Measurements from ENCODE around the gene ZSWIM3. TPM values are rescaled to one million over a fixed set of nuclear protein-coding genes. Genes with fewer than 3 reads are reported as not detected.
"Not testable (repeated sequence)": the region's sequence is repeated elsewhere in the genome, so short reads cannot be mapped to it uniquely, and the experiment has no call there.

Gene ZSWIM3
- total and polyA plus RNA-seq, 12 donors = 2.9 to 19.5 (median 6.2) TPM

DNA sequence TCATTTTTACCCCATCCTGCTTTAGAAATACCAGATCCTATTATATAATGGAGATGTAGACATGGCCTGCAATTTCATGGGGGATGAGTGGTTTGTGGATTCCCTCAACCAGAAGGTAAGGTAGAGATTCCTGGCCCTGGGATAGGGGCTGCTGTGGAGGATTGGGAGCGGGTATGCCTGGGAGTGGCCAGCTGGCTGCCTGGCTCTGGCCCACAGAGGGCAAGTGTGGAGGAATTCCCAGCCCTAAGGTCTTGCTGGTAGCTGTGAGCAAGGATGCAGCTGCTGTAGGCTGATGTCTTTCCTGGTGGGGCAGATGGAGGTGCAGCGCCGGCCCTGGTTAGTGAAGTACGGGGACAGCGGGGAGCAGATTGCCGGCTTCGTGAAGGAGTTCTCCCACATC is 40.3 kb downstream of the ZSWIM3 start:
- 92 to 100% (median 94%) methylated on average over 2 to 7 of the region's 7 CpGs for WGBS, 4 donors
- TF ChIP-seq, protein P1, sequence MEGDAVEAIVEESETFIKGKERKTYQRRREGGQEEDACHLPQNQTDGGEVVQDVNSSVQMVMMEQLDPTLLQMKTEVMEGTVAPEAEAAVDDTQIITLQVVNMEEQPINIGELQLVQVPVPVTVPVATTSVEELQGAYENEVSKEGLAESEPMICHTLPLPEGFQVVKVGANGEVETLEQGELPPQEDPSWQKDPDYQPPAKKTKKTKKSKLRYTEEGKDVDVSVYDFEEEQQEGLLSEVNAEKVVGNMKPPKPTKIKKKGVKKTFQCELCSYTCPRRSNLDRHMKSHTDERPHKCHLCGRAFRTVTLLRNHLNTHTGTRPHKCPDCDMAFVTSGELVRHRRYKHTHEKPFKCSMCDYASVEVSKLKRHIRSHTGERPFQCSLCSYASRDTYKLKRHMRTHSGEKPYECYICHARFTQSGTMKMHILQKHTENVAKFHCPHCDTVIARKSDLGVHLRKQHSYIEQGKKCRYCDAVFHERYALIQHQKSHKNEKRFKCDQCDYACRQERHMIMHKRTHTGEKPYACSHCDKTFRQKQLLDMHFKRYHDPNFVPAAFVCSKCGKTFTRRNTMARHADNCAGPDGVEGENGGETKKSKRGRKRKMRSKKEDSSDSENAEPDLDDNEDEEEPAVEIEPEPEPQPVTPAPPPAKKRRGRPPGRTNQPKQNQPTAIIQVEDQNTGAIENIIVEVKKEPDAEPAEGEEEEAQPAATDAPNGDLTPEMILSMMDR (IDR thresholded peaks at IDR 0.05) = no peak
- TF ChIP-seq POLR2A (IDR thresholded peaks at IDR 0.05) = no peak
- DNase-seq = no peak
- intact Hi-C loops (cut with DNase I) = loop anchor here (5.0 kb wide), 2 partner anchors 45 to 55 kb away; no protein-coding TSS in a partner anchor
- Histone ChIP-seq H3K36me3 (replicated peaks in 1 of 2) (peaks cover 0 to 99% of the 10 kb centered on the region in 2 donors), H3K4me1 (replicated peaks in 1 of 2) (peaks cover 11 to 19% of the 10 kb centered on the region in 2 donors), H3K4me3 (no peak overlapping the region), H3K9me3 (replicated peaks in 1 of 3) (no peaks in the 10 kb centered on the region), H3K27me3 (no peaks in the 10 kb centered on the region), H3K27ac (peak overlapping the region in 1 of 5 donors; percentile 2)

DNA sequence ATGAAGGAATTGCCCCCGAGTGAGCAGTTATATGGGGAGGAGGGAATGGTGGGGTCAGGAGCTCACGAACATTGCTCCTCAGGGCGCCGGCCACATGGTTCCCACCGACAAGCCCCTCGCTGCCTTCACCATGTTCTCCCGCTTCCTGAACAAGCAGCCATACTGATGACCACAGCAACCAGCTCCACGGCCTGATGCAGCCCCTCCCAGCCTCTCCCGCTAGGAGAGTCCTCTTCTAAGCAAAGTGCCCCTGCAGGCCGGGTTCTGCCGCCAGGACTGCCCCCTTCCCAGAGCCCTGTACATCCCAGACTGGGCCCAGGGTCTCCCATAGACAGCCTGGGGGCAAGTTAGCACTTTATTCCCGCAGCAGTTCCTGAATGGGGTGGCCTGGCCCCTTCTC is 40.9 kb downstream of the ZSWIM3 start:
- intact Hi-C loops (cut with DNase I) = loop anchor here (5.0 kb wide), 2 partner anchors 44 to 54 kb away; no protein-coding TSS in a partner anchor
- peaks cover 0 to 98% of the 10 kb centered on the region in 2 donors for H3K36me3 ChIP-seq (replicated peaks in 1 of 2)
- no peak overlapping the region for H3K27ac ChIP-seq
- peaks cover 6 to 13% of the 10 kb centered on the region in 2 donors for H3K4me1 ChIP-seq (replicated peaks in 1 of 2)
- DNase-seq = no peak
- H3K9me3 ChIP-seq (replicated peaks in 1 of 3) = no peaks in the 10 kb centered on the region
- TF ChIP-seq, protein P1 (IDR thresholded peaks at IDR 0.05) = no peak
- no peak for TF ChIP-seq POLR2A (IDR thresholded peaks at IDR 0.05)
- no peak overlapping the region for H3K4me3 ChIP-seq
- H3K27me3 ChIP-seq = no peaks in the 10 kb centered on the region
- WGBS, 4 donors = 80 to 87% (median 86%) methylated on average over 12 of the region's 12 CpGs

DNA sequence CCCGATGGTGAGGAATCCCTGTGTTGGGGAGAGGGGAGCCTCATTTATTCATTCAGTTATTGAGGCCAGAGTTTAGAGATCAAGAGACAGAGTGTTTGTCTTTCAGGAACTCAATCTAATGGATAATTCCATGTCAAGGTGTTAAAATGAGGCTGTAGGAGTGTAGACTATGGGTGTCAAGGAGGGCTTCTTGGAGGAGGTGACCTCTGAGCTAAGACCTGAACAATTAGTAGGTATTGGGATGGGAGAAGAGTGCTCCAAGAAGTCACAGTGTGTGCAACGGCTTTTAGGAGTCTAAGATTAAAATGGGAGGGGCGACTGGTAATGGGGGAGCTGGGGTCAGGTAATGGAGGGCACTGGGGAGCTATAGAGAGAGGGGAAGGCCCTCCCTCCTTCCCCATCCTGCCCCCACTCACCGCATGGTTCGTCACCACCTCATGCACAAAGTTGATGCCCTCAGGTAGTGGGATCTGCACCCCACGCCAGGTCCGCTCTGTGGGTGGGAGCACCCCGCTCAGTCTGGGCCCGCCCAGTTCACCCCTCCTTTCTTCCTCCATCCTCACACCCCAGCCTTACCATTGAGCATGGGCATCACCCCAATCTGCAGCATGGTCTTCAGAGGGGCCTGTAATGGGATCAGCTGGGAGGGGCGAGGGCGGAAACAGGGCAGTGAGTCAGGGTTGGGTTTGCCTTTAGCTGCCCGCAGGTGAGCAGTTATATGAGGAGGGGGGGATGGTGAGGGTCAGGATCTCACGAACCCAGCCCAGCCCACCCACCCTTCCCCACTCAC is 41.8 kb downstream of the ZSWIM3 start:
- 84 to 88% (median 87%) methylated on average over 11 to 13 of the region's 13 CpGs for WGBS, 4 donors
- no peak for TF ChIP-seq POLR2A (IDR thresholded peaks at IDR 0.05)
- TF ChIP-seq, protein P1 (IDR thresholded peaks at IDR 0.05) = no peak
- Histone ChIP-seq H3K4me3 (no peak overlapping the region), H3K27me3 (no peaks in the 10 kb centered on the region), H3K9me3 (replicated peaks in 1 of 3) (no peaks in the 10 kb centered on the region), H3K36me3 (replicated peaks in 1 of 2) (peaks cover 0 to 97% of the 10 kb centered on the region in 2 donors), H3K4me1 (replicated peaks in 1 of 2) (peaks cover 0 to 5% of the 10 kb centered on the region in 2 donors), H3K27ac (no peak overlapping the region)
- no peak for DNase-seq
- intact Hi-C loops (cut with DNase I) = loop anchor here (5.0 kb wide), 2 partner anchors 43 to 53 kb away; no protein-coding TSS in a partner anchor

DNA sequence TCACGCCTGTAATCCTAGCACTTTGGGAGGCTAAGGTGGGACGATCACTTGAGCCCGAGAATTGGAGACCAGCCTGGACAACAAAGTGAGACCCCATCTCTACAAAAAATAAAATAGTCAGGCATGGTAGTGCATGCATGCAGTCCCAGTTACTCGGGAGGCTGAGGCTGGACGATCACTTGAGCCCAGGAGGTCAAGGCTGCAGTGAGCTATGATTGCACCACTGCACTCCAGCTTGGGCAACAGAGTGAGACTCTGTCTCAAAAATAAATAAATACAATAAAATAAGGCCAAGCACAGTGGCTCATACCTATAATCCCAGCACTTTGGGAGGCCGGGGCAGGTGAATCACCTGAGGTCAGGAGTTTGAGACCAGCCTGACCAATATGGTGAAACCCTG is 43.9 kb downstream of the ZSWIM3 start:
- Histone ChIP-seq H3K4me1 (replicated peaks in 1 of 2) (peaks cover 8 to 16% of the 10 kb centered on the region in 2 donors), H3K36me3 (replicated peaks in 1 of 2) (peaks cover 0 to 97% of the 10 kb centered on the region in 2 donors), H3K27ac (peak overlapping the region in 2 of 5 donors; percentile 6 to 47)
- WGBS, 4 donors = 64 to 81% (median 79%) methylated on average over 6 of the region's 6 CpGs
- DNase-seq = peak in 2 of 7 donors; percentile 63 to 69
- H3K9me3 ChIP-seq (replicated peaks in 1 of 3); intact Hi-C loops (cut with DNase I); H3K4me3 ChIP-seq; H3K27me3 ChIP-seq: not testable (repeated sequence)
